NCI-H2196 treated with DMSO at 0.1 percent for 48 hours (cell line): ENCODE results near the gene ICE1.

Experiments
- DNase-seq: peaks from one replicate; lab custom pipeline; 2025; ENCODE audit not compliant: unreplicated experiment; lab: John Stamatoyannopoulos, UW

ICE1 gene

DNA sequence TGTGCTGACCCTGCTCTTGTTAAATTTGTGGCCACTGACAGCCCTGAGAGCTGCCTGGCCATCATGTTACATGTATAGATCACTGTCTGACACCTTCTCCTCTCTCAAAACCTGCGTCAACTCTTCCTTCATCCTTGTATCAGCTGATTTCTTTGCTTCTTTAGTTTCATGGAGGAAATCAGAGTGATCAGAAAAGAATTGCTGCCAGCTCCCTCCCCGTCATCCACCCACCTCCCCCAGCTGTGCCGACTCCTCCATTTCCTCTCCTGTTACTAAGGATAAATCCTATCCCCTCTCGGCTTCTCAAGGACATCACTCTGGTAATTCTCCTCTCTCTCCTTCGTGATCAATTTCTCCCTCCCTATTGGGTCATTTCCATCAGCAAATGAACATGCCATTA lies 108.9 kb downstream of the ICE1 start:
- DNase-seq: no peak

DNA sequence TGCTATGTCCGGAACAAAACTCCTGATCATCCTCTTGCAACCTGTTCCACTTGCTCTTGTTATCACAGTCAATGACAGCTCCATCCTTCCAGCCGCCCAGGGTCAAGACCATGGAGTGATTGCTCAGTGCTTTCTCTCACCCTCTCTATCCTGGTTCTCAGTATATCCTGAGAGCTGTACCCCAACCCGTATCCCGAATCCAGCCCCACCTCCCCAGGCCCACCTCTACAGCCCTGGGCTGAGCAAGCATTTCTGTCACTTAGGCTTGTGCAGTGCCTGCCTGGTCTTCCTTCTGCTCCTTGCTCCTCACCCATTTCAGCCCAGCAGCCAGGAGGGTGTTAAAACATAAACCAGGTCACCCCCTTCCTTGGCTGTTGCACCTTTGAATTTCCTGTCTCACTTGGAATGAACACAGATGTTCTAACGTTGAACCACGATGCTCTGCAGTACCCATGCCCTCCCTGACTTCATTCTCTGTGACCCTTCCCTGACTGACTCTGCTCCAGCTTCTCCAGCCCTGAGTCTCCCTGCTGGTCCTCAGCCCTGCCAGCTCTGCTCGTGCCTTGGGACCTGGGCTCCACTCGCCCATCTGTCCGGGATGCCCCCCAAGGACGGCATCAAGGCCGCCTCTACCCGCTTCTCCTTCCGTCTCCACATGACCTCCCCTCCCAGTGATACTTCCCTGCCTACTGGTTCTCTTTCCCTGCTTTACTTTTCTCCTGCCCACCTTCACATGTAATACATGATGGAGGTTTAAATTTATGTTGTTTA lies 110.0 kb downstream of the ICE1 start:
- DNase-seq: no peak

DNA sequence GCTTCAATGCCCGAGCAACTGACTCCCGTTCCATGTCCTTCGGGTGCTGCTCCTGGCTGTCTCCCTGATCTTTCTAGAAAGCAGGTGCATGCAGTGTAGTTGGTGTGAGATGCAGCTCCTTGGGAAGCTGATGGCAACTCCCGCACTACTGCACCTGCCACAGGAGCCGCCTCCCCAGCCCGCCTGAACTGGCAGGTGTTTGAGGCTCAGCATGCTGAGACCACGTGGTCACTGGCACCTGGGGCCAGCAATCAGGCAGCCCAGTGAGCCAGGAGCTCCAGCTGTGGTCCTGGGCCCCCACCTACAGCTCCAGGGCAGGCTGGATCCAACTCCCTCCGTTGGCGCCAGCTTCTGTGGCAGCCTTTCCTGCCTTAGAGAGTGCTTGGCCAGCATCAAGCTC lies 111.5 kb downstream of the ICE1 start:
- peak; percentile 56 for DNase-seq

DNA sequence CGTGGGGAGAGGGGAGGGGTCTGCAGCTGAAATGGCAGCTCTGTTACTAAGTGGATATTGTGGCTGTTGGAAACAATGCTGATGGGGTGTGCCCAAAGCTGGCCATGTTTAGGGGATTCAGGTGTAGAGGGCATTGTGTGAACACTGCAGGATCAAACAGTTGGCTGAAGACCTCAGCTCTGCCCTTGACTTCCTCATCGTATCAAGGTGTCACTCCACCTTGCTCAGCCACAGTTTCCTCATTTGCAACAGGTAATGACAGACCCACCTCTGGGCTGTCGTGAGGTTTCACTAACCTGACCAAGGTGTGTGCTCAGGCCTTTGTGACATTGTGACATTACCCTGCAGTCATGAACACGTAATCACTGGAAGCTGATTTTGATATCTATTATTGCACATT lies 111.9 kb downstream of the ICE1 start:
- no peak for DNase-seq

DNA sequence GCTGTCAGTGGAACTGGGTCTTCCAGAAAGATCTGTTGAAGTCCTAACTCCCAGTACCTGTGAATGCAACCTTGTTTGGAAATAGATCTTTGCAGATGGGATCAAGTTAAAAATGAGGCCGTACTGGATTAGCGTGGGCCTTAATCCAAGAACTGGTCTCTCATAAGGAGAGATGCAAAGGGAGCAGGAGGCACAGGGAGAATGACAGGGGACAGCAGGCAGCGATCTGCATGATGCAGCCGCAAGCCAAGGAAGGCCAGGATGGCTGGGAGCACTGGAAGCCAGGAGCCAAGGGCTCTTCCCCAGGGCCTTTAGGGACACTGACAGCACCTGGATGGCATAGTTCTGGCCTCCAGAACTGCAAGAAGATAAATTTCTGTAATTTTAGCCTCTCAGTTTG lies 114.4 kb downstream of the ICE1 start:
- DNase-seq: no peak

DNA sequence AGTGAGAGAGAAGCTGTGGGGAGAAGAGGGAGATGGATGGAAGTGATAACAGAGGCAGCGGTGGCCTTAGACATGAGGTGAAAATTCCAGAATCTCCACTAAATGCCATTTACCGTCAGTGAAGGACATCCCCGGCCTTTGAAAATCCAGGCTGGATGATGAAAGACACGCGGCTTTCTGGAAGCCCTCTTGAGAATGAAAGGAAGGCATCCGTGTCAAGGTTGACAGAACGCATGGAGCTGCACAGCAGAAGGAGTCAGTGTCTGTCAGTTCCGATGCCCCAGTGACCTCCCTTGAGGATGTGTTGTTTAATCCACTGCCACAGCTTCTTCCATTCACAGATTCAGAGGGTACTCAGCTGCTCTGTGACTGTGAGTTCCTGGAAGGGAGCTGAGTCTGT lies 114.9 kb downstream of the ICE1 start:
- DNase-seq: no peak

DNA sequence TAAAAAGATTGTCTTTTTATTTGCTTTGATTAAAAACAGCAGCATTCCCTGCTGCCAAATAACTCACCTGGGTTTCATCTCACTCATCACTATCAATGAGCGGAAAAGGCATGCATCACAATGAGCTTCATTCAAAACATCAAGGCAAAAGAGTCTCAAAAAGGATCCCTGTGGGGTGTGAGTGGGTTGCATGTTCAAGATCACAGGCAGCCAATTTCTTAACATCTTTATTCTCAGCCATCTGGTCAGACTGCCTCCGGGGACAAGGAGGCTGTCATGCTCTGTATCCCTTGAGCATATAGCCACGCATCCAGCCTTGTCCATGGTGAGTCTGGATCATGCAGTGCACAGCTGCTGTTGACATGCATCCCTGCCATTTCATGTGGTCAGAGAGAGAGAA lies 117.1 kb downstream of the ICE1 start:
- no peak for DNase-seq
